GM19238 (cell line): ENCODE data around the gene LRRC8A.
"Not testable (repeated sequence)": the region's sequence is repeated elsewhere in the genome, so short reads cannot be mapped to it uniquely, and the experiment has no call there.

Experiments used
- DNase-seq: peaks from one replicate; pipeline ENCODE4 v3.0.0; 2011; ENCODE audit warnings: low spot score; ENCODE audit not compliant: insufficient read length

Gene LRRC8A

GRCh38 chr9:128920381-128921058, 38.6 kb downstream of the LRRC8A start, which contains the start of gene PHYHD1:
Gene PHYHD1 (plus strand): TSS chr9:128920982. CDS start chr9:128922324, 1,342 bp downstream.
- no peak for DNase-seq

GRCh38 chr9:128921881-128922763, 40.2 kb downstream of the LRRC8A start:
- DNase-seq = no peak

- DNase-seq = no peak
Observed at GRCh38 chr9:128923493-128923883, 41.6 kb downstream of the LRRC8A start.

GRCh38 chr9:128927731-128928411, 45.9 kb downstream of the LRRC8A start:
- peak; percentile 60 for DNase-seq

GRCh38 chr9:128928624-128929023, 46.7 kb downstream of the LRRC8A start:
- DNase-seq = no peak

GRCh38 chr9:128929560-128929959, 47.6 kb downstream of the LRRC8A start:
- no peak for DNase-seq

- DNase-seq = no peak
Observed at GRCh38 chr9:128933731-128934130, 51.8 kb downstream of the LRRC8A start.

GRCh38 chr9:128936171-128936865, 54.4 kb downstream of the LRRC8A start:
- no peak for DNase-seq

GRCh38 chr9:128937310-128938165, 55.6 kb downstream of the LRRC8A start:
- DNase-seq = no peak

GRCh38 chr9:128940271-128940921, 58.5 kb downstream of the LRRC8A start:
- DNase-seq = no peak

- no peak for DNase-seq
Observed at GRCh38 chr9:128940946-128941755, 59.2 kb downstream of the LRRC8A start.

GRCh38 chr9:128943832-128944620, 62.1 kb downstream of the LRRC8A start:
- no peak for DNase-seq

- not testable (repeated sequence) for DNase-seq
Observed at GRCh38 chr9:128944966-128945365, 63.0 kb downstream of the LRRC8A start.

GRCh38 chr9:128945798-128946501, 64.0 kb downstream of the LRRC8A start:
- DNase-seq = no peak

- DNase-seq = no peak
Observed at GRCh38 chr9:128946571-128947276, 64.8 kb downstream of the LRRC8A start.

GRCh38 chr9:128947277-128947526, 65.3 kb downstream of the LRRC8A start:
- DNase-seq = peak; percentile 39
